ENCODE measurements around the gene NAGLU. TPM values are rescaled to one million over a fixed set of nuclear protein-coding genes. Genes with fewer than 3 reads are reported as not detected.

Gene NAGLU
- total RNA-seq, 2 donors from 2014 or later: 27.8 to 38.6 TPM

DNA sequence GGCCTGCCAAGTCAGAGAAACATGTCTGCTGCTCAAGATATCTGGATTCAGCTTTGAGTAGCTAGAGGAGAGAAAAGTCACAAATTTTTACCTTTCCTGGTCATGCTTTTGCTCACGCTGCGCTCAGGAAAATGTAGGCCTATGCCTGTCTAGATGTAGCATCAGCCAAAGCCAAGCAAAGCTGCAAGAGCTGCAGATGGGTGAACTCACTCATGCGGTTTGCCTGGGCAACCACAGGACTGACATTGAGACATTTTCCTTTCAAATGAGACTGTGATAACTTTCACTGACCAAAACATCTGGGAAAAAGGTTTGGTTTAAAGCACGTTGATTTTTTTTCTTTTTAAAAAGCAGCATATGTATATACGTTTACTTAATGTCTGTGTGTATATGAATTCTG is 34.0 kb upstream of the NAGLU start:
- no peaks in the 10 kb centered on the region for H3K27me3 ChIP-seq
- H3K9ac ChIP-seq (ENCODE audit: low read depth in 2 of 2, low read length in 2 of 2): no peak overlapping the region
- TF ChIP-seq CTCF (IDR thresholded peaks at IDR 0.05): no peak
- no peaks in the 10 kb centered on the region for H3K4me1 ChIP-seq
- H3K27ac ChIP-seq: no peak overlapping the region
- no peak overlapping the region for H3K4me3 ChIP-seq
- no peaks in the 10 kb centered on the region for H3K9me3 ChIP-seq
- DNase-seq: no peak
- intact Hi-C loops (cut with DNase I): loop anchor here (2.0 kb wide), 1 partner anchor 23 kb away; no protein-coding TSS in a partner anchor
- peaks cover 11% of the 10 kb centered on the region for H3K36me3 ChIP-seq

DNA sequence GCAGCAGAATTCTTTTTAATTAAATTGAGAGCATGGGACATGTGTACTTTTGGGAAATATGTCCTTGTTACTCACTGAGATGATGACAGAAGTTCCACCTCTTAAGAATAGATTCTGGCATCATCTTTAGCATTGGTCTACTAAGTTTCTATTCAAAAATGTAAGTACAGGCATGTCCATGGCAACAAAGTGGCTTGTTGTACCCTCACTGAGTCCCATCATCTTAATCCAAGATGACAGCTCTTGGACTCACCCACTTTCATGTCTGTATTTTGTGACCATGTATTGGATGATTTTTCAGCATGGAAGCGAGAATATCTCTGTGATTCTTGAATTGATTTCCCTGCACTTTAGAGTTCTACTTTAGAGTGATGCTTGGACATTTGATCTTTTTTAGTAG is 33.1 kb upstream of the NAGLU start:
- Histone ChIP-seq H3K27ac (no peak overlapping the region), H3K9me3 (no peaks in the 10 kb centered on the region), H3K36me3 (peaks cover 17% of the 10 kb centered on the region), H3K4me1 (no peaks in the 10 kb centered on the region), H3K9ac (ENCODE audit: low read depth in 2 of 2, low read length in 2 of 2) (no peak overlapping the region), H3K27me3 (no peaks in the 10 kb centered on the region), H3K4me3 (no peak overlapping the region)
- intact Hi-C loops (cut with DNase I): loop anchor here (2.0 kb wide), 1 partner anchor 24 kb away; no protein-coding TSS in a partner anchor
- no peak for DNase-seq
- no peak for TF ChIP-seq CTCF (IDR thresholded peaks at IDR 0.05)

DNA sequence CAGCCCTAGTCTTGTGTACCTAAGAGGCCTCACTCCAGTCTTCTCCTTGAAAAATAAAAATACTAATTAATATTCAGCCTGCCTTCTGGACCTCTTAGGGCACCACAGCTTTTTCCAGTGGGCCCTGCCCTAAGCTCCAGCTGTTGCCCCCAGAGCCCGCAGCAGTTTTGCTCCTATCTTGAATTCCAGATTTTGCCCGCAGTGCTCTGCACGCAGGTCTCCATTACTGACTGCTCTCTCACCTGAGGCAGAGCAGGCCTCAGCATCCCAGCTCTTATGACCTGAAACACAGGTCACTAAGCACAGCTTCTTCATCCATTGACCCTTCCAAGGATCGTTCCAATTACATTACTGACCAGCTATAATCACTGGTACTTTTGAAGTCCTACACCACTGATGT is 28.4 kb upstream of the NAGLU start:
- Histone ChIP-seq H3K9me3 (no peaks in the 10 kb centered on the region), H3K4me3 (no peak overlapping the region), H3K9ac (ENCODE audit: low read depth in 2 of 2, low read length in 2 of 2) (no peak overlapping the region), H3K27me3 (no peaks in the 10 kb centered on the region), H3K4me1 (no peaks in the 10 kb centered on the region), H3K27ac (no peak overlapping the region), H3K36me3 (peaks cover 11% of the 10 kb centered on the region)
- TF ChIP-seq CTCF (IDR thresholded peaks at IDR 0.05): no peak
- DNase-seq: no peak
- intact Hi-C loops (cut with DNase I): no loop called here

DNA sequence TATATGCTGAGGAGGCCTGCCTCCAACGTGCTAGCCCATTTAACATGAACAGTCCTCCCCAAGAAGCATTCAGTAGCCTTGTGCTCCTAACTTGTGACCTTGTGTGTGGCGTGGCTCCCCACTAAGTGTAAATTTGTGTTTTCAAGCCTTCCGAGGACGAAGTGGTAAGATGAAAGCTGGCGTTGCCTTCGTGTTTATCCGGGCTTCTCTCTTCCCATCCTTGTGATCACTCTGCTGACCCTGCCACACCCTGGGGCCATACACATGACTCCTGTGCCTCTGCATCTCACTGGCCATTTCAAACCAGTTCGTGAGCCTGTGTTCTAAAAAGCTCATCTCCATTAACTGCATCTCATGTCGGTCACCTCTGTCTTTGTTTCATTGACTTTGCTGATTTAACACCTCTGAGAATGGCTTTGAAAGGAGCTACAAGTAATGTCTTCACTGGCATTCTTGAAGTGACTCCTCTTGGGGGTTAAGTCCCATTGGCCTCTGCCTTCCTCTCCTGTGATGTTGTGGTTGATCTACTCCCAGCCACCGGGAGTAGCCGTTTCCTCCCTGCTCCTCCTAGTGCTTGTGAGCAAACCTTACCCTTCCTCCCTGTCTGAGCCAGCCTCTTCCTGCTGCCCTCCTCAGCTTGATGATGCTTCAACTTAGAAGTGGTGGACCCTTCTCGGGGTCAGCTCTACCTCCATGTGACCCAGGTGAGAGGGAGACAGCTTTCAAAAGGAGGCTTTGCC is 27.4 kb upstream of the NAGLU start:
- Histone ChIP-seq H3K27ac (no peak overlapping the region), H3K36me3 (peaks cover 6% of the 10 kb centered on the region), H3K9me3 (no peaks in the 10 kb centered on the region), H3K4me3 (no peak overlapping the region), H3K27me3 (no peaks in the 10 kb centered on the region), H3K9ac (ENCODE audit: low read depth in 2 of 2, low read length in 2 of 2) (no peak overlapping the region), H3K4me1 (no peaks in the 10 kb centered on the region)
- no peak for TF ChIP-seq CTCF (IDR thresholded peaks at IDR 0.05)
- intact Hi-C loops (cut with DNase I): no loop called here
- DNase-seq: no peak

DNA sequence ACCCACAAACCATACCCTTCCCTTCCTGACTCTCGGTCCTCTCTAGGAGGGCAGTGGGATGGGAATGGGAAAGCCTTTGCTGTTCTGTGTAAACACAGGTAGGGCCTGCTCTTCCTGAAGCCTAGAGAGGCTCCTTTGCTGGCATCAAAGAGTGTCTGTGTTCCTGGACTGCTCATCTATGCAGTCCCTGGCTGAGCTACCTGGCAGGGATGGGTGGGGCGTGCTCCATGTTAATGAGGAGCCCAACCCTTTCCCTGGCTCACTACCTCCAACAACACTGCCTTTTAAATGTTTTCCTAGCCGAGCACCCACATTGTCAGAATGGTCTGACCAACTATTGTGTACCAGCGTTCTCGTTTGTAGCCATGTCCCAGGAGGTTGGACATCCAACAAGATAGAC is 26.6 kb upstream of the NAGLU start:
- TF ChIP-seq CTCF (IDR thresholded peaks at IDR 0.05): no peak
- DNase-seq: peak; percentile 62

More for the DNA sequence above, 26.6 kb upstream of the NAGLU start:
- intact Hi-C loops (cut with DNase I): no loop called here
- Histone ChIP-seq H3K27ac (no peak overlapping the region), H3K36me3 (peaks cover 6% of the 10 kb centered on the region), H3K9ac (ENCODE audit: low read depth in 2 of 2, low read length in 2 of 2) (no peak overlapping the region), H3K4me1 (no peaks in the 10 kb centered on the region), H3K9me3 (no peaks in the 10 kb centered on the region), H3K4me3 (no peak overlapping the region), H3K27me3 (no peaks in the 10 kb centered on the region)

All from colonic mucosa (tissue), 4 donors.